Cardiac muscle cell (in vitro differentiated cells and primary cell): ENCODE measurements around the gene CALCOCO1. TPM values are rescaled to one million over a fixed set of nuclear protein-coding genes. Genes with fewer than 3 reads are reported as not detected.

Source experiments
- DNase-seq, 2 donors: peaks; one replicate each; pipeline versions ENCODE4 v3.0.0 to v3.0.0-alpha.2; 2010 to 2017; ENCODE audit warnings: low read depth in 1 of 2, low spot score in 1 of 2
- H3K27ac ChIP-seq: fragments of 200-600 bp; sonication (generic); 2 replicates; pipeline ENCODE4 v1.5.1; 2016
- H3K27me3 ChIP-seq: fragments of 200-600 bp; sonication (generic); 2 replicates; pipeline ENCODE4 v1.6.0; 2016; ENCODE audit warnings: control low read depth
- H3K36me3 ChIP-seq: fragments of 200-600 bp; sonication (generic); 2 replicates; pipeline ENCODE4 v1.5.1; 2016; ENCODE audit warnings: control low read depth
- H3K4me1 ChIP-seq: fragments of 200-600 bp; sonication (generic); 2 replicates; pipeline ENCODE4 v1.8.1; 2017; ENCODE audit warnings: low read depth, mild to moderate bottlenecking, mixed run types
- H3K4me3 ChIP-seq: fragments of 200-600 bp; sonication (generic); 2 replicates; pipeline ENCODE4 v1.5.1; 2016; ENCODE audit warnings: mild to moderate bottlenecking
- H3K9me3 ChIP-seq: fragments of 200-600 bp; sonication (generic); 2 replicates; pipeline ENCODE4 v1.5.1; 2017; ENCODE audit warnings: low read depth, mild to moderate bottlenecking, control low read depth
- CTCF ChIP-seq: IDR thresholded peaks from 2 replicates; pipeline ENCODE4 v1.5.1; 2012; ENCODE audit warnings: low read depth, mild to moderate bottlenecking, low read length
- polyA plus RNA-seq: library from polyadenylated mRNA; unstranded; fragments of >200 nt; fragmentation: Nextera tagmentation; extraction: Ambion mirVana; gene quantifications from 2 replicates; pipeline ENCODE4 v1.2.1, GENCODE V29; 2016
- total RNA-seq: library from RNA; depleted of rRNA; stranded (reverse); fragments of >200 nt; gene quantifications from 2 replicates; pipeline ENCODE4 v1.2.3, GENCODE V29; 2016

CALCOCO1 gene
- total and polyA plus RNA-seq, 2 experiments from 2014 or later = 128 to 187 TPM

GRCh38 chr12:53701518-53702264, 25.6 kb downstream of the CALCOCO1 start:
- H3K27ac ChIP-seq = no peak overlapping the region
- H3K4me1 ChIP-seq = peaks cover under 1% of the 10 kb centered on the region
- H3K36me3 ChIP-seq = no peaks in the 10 kb centered on the region
- peaks cover 92% of the 10 kb centered on the region for H3K27me3 ChIP-seq
- TF ChIP-seq CTCF = peak; percentile 94
- H3K9me3 ChIP-seq = no peaks in the 10 kb centered on the region
- peak; percentile 76 to 83 for DNase-seq
- no peak overlapping the region for H3K4me3 ChIP-seq

DNA sequence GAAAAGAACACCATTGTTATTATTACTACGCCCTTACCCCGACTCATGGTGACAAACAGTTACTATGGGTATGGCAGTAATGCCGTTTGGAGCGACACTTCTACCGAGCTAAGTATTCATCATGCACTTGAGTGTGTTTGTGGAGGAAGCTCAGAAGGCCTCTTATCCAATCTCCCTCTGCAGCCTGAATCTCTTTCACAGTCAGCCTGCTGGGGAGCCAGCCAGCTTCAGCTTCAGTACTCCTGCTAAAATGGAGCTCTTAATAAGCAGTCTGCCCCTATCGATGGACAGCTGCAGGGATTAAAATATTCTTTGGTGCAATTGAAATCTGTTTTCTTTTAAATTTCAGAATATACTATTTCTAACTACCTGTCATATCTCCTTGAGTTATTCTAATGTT, 26.7 kb downstream of the CALCOCO1 start:
- Histone ChIP-seq H3K27me3 (peaks cover 92% of the 10 kb centered on the region), H3K4me1 (peaks cover 5% of the 10 kb centered on the region)

DNA sequence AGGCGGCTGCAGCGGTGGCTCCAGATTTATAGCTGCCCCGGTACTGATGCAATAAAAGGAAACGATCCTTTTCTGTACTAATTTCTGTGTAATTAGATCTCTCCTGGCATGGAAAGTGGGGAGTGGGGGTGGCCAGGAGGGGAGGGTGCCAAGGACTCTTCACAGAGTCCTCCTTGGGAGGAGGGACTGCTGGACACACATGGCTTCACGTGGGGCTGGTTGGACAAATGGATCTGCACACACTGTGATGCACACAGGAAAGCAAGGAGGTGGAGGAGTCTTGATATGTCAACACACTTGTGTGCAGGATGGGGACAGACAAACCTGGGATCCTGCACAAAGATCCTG, 27.6 kb downstream of the CALCOCO1 start:
- Histone ChIP-seq H3K27me3 (peaks cover 92% of the 10 kb centered on the region), H3K4me1 (peaks cover 8% of the 10 kb centered on the region), H3K4me3 (no peak overlapping the region), H3K27ac (no peak overlapping the region), H3K9me3 (no peaks in the 10 kb centered on the region), H3K36me3 (no peaks in the 10 kb centered on the region)
- DNase-seq = no peak
- no peak for TF ChIP-seq CTCF

More for the DNA sequence above, 26.7 kb downstream of the CALCOCO1 start:
- H3K4me3 ChIP-seq = no peak overlapping the region
- no peak for TF ChIP-seq CTCF
- no peaks in the 10 kb centered on the region for H3K36me3 ChIP-seq
- no peak overlapping the region for H3K27ac ChIP-seq
- no peak for DNase-seq
- H3K9me3 ChIP-seq = no peaks in the 10 kb centered on the region

DNA sequence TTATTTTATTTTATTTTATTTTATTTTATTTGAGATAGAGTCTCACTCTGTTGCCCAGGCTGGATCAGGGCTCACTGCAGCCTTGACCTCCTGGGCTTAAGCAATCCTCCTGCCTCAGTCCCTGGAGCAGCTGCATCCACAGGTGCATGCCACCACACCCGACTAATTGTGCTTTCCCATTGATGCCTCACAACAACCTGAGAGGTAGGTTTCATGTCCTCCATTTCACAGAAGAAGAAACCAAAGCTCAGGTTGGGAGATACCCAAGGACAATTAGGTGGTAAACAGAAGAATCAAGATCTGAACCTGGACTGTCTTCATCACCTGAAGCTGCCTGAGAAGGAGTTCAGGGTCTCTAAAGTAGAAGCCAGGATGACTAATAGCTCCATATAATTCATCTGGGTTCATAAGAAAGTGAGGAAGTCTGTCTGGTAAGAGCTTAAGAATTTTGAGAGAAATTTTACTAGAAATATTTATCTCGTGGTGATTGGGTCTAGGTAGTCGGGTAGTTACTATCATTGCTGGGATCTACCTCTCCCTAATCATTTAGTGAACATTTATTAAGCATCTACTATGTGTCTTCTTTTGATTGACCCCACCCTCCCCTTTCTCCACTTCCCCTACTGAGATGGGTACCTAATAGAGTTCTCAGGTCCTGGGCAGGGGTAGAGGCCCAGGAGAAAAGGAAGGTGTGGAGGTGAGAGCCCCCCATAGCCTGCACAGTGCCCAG, 28.1 kb downstream of the CALCOCO1 start:
- Histone ChIP-seq H3K9me3 (no peaks in the 10 kb centered on the region), H3K27me3 (peaks cover 92% of the 10 kb centered on the region), H3K27ac (no peak overlapping the region), H3K36me3 (no peaks in the 10 kb centered on the region), H3K4me3 (no peak overlapping the region), H3K4me1 (peaks cover 8% of the 10 kb centered on the region)
- no peak for TF ChIP-seq CTCF
- DNase-seq = no peak

- no peaks in the 10 kb centered on the region for H3K9me3 ChIP-seq
- peaks cover 98% of the 10 kb centered on the region for H3K27me3 ChIP-seq
- peaks cover 8% of the 10 kb centered on the region for H3K4me1 ChIP-seq
- no peak for DNase-seq
- no peaks in the 10 kb centered on the region for H3K36me3 ChIP-seq
- peak overlapping the region; percentile 20 for H3K4me3 ChIP-seq
- no peak overlapping the region for H3K27ac ChIP-seq
- TF ChIP-seq CTCF = no peak
Measured at GRCh38 chr12:53696655-53697331, 30.5 kb downstream of the CALCOCO1 start.
